Skeletal muscle satellite cell (primary cell): ENCODE measurements around the gene MYPN. TPM values are rescaled to one million over a fixed set of nuclear protein-coding genes. Genes with fewer than 3 reads are reported as not detected.
"Not testable (repeated sequence)": the region's sequence is repeated elsewhere in the genome, so short reads cannot be mapped to it uniquely, and the experiment has no call there.

Experiments used
- H3K27me3 ChIP-seq: 2 replicates; pipeline ENCODE4 v1.7.0; 2013; ENCODE audit warnings: low read length; ENCODE audit not compliant: control insufficient read depth, insufficient read depth
- H3K36me3 ChIP-seq: 2 replicates; pipeline ENCODE4 v1.7.0; 2013; ENCODE audit warnings: mild to moderate bottlenecking, control low read depth, low read length; ENCODE audit not compliant: insufficient read depth
- H3K4me1 ChIP-seq: 2 replicates; pipeline ENCODE4 v1.7.0; 2013; ENCODE audit warnings: low read length; ENCODE audit not compliant: control insufficient read depth, insufficient read depth
- H3K4me2 ChIP-seq: 2 replicates; pipeline ENCODE4 v1.7.0; 2013; ENCODE audit warnings: mild to moderate bottlenecking, low read length
- H3K4me3 ChIP-seq: 2 replicates; pipeline ENCODE4 v1.7.0; 2013; ENCODE audit warnings: low read length
- H3K9ac ChIP-seq: 2 replicates; pipeline ENCODE4 v1.7.0; 2013; ENCODE audit warnings: mild to moderate bottlenecking, low read depth, low read length, moderate library complexity
- H3K9me3 ChIP-seq: replicated peaks from 2 replicates; pipeline ENCODE4 v1.7.0; 2013; ENCODE audit warnings: mild to moderate bottlenecking, control low read depth, low read length
- total RNA-seq: library from RNA; depleted of rRNA; stranded (reverse); fragments of >200 nt; gene quantifications from 2 replicates; pipeline ENCODE4 v1.2.3, GENCODE V29; 2012; rRNA removed

MYPN gene, protein sequence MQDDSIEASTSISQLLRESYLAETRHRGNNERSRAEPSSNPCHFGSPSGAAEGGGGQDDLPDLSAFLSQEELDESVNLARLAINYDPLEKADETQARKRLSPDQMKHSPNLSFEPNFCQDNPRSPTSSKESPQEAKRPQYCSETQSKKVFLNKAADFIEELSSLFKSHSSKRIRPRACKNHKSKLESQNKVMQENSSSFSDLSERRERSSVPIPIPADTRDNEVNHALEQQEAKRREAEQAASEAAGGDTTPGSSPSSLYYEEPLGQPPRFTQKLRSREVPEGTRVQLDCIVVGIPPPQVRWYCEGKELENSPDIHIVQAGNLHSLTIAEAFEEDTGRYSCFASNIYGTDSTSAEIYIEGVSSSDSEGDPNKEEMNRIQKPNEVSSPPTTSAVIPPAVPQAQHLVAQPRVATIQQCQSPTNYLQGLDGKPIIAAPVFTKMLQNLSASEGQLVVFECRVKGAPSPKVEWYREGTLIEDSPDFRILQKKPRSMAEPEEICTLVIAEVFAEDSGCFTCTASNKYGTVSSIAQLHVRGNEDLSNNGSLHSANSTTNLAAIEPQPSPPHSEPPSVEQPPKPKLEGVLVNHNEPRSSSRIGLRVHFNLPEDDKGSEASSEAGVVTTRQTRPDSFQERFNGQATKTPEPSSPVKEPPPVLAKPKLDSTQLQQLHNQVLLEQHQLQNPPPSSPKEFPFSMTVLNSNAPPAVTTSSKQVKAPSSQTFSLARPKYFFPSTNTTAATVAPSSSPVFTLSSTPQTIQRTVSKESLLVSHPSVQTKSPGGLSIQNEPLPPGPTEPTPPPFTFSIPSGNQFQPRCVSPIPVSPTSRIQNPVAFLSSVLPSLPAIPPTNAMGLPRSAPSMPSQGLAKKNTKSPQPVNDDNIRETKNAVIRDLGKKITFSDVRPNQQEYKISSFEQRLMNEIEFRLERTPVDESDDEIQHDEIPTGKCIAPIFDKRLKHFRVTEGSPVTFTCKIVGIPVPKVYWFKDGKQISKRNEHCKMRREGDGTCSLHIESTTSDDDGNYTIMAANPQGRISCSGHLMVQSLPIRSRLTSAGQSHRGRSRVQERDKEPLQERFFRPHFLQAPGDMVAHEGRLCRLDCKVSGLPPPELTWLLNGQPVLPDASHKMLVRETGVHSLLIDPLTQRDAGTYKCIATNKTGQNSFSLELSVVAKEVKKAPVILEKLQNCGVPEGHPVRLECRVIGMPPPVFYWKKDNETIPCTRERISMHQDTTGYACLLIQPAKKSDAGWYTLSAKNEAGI (N-terminal part only)
- 2.2 and 8.6 TPM in 2 replicates for total RNA-seq

GRCh38 chr10:68109331-68109730 lies at the start of gene MYPN:
Gene MYPN, plus strand, starts transcription at chr10:68109488. Its CDS starts 11,951 bp downstream, at chr10:68121439.
- peaks cover 37% of the 10 kb centered on the region for H3K4me1 ChIP-seq
- H3K9ac ChIP-seq = peak within 1 kb of the TSS; percentile 95
- H3K36me3 ChIP-seq = peaks cover 60% of the 10 kb centered on the region
- no peaks in the 10 kb centered on the region for H3K27me3 ChIP-seq
- H3K9me3 ChIP-seq = no peaks in the 10 kb centered on the region
- peak within 1 kb of the TSS; percentile 67 for H3K4me3 ChIP-seq
- H3K4me2 ChIP-seq = peak within 1 kb of the TSS; percentile 90

- Histone ChIP-seq H3K9me3 (no peaks in the 10 kb centered on the region), H3K9ac (no peak overlapping the region), H3K4me3 (no peak overlapping the region), H3K4me1 (peaks cover 11% of the 10 kb centered on the region), H3K27me3 (no peaks in the 10 kb centered on the region), H3K4me2 (no peak overlapping the region), H3K36me3 (peaks cover 73% of the 10 kb centered on the region)
Measured at GRCh38 chr10:68067029-68067428, 42.3 kb upstream of the MYPN start.

DNA sequence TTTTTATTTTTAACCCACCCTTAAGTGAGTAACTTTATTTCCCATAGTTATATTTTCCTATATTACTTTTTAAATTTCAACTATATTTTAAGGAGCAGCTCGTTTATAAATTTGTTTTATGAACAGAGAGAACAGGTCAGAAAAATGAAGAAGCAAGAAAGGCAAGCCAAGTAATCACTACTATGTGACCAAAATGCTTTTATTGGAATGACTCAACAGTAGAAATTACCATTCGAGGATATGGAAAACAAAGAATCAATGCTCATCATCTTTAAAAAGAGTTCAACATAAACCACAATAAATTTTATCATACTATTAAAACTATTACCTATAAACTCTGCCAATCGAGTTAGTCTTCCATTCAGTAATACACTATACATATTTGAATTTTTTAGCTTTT lies 41.8 kb upstream of the MYPN start:
- H3K4me1 ChIP-seq = peaks cover 11% of the 10 kb centered on the region
- H3K4me3 ChIP-seq = no peak overlapping the region
- peaks cover 74% of the 10 kb centered on the region for H3K36me3 ChIP-seq
- peak overlapping the region; percentile 25 for H3K4me2 ChIP-seq
- H3K9ac ChIP-seq = no peak overlapping the region
- H3K27me3 ChIP-seq = no peaks in the 10 kb centered on the region
- H3K9me3 ChIP-seq = no peaks in the 10 kb centered on the region

GRCh38 chr10:68073631-68074030 lies 35.7 kb upstream of the MYPN start:
- Histone ChIP-seq H3K4me3 (peak overlapping the region; percentile 96), H3K9me3 (no peaks in the 10 kb centered on the region), H3K4me1 (peaks cover 6% of the 10 kb centered on the region), H3K36me3 (peaks cover 43% of the 10 kb centered on the region), H3K9ac (peak overlapping the region; percentile 100), H3K4me2 (peak overlapping the region; percentile 81), H3K27me3 (no peaks in the 10 kb centered on the region)

GRCh38 chr10:68074031-68074774 lies 35.1 kb upstream of the MYPN start:
- H3K27me3 ChIP-seq = no peaks in the 10 kb centered on the region
- H3K9me3 ChIP-seq = no peaks in the 10 kb centered on the region
- peaks cover 6% of the 10 kb centered on the region for H3K4me1 ChIP-seq
- H3K4me2 ChIP-seq = peak overlapping the region; percentile 81
- peaks cover 37% of the 10 kb centered on the region for H3K36me3 ChIP-seq
- H3K9ac ChIP-seq = peak overlapping the region; percentile 100
- H3K4me3 ChIP-seq = peak overlapping the region; percentile 96

DNA sequence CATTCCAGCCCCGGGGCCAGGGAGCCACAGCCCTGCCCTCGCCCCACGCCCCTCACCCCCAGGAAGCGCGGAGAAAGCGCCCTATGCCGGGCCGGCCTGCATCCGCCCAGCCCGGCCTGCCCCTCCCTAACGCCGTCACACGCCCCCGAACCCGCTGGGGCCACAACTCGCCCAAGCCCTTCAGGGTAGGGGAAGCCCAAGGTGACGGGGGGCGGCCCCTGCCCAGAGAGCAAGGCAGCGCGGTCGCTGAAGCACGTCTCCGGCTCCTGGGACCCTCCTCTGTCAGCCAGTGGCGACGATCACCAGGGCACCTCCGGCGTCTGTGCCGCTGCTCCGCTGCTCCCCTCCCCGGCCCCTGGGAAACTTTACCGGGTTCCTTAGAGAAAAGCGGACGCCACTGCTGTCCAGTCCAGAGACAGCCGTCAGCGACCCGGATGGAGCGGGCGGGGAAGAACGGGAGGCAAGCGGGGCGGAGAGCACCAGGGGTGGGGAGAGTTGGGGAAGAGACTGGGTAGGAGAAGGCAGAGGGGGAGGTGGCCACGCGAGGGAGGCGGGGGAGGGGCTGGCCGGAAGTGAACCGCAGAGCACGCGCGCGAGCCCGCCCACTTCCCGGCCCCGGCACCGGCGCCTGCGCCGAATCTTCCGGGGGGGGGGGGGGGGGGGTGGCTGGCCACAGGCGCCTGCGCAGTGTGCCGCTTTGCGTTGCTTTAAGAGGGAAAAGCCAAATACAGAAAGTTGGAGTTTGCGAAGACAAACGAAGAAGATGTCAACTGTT lies 34.3 kb upstream of the MYPN start, which contains the start of gene HERC4:
TSS of gene HERC4 (minus strand) at position 509 of the 775 bp plus-strand sequence. CDS start 2,175 bp downstream, outside the sequence.
- Histone ChIP-seq H3K9ac (peak within 1 kb of the TSS; percentile 100), H3K9me3 (no peaks in the 10 kb centered on the region), H3K4me3 (peak within 1 kb of the TSS; percentile 96)

GRCh38 chr10:68075550-68076004 lies 33.7 kb upstream of the MYPN start:
- peaks cover 31% of the 10 kb centered on the region for H3K36me3 ChIP-seq
- H3K9ac ChIP-seq = peak overlapping the region; percentile 60
- H3K9me3 ChIP-seq = no peaks in the 10 kb centered on the region
- H3K4me1 ChIP-seq = peaks cover 6% of the 10 kb centered on the region
- H3K27me3 ChIP-seq = no peaks in the 10 kb centered on the region
- peak overlapping the region; percentile 69 for H3K4me2 ChIP-seq
- H3K4me3 ChIP-seq = peak overlapping the region; percentile 53

More for the DNA sequence above, 34.3 kb upstream of the MYPN start, which contains the start of gene HERC4:
- Histone ChIP-seq H3K27me3 (no peaks in the 10 kb centered on the region), H3K4me1 (peaks cover 6% of the 10 kb centered on the region), H3K36me3 (peaks cover 31% of the 10 kb centered on the region), H3K4me2 (peak within 1 kb of the TSS; percentile 81)

DNA sequence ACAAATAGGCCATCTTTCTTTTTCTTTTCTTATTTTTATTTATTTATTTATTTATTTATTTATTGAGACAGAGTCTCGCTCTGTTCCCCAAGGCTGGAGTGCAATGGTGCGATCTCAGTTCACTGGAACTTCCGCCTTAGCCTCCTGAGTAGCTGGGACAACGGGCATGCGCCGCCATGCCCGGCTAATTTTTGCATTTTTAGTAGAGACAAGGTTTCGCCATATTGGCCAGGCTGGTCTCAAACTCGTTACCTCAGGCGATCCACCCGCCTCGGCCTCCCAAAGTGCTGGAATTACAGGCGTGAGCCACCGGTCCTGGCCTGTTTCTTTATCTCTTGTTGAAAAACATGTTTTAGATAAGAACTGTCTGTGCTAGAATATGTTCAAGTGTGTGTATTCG lies 33.2 kb upstream of the MYPN start:
- not testable (repeated sequence) for H3K4me3 ChIP-seq
- H3K36me3 ChIP-seq = peaks cover 26% of the 10 kb centered on the region

GRCh38 chr10:68077026-68077425 lies 32.3 kb upstream of the MYPN start:
- peaks cover 16% of the 10 kb centered on the region for H3K36me3 ChIP-seq
- peaks cover 14% of the 10 kb centered on the region for H3K4me1 ChIP-seq
- no peak overlapping the region for H3K4me2 ChIP-seq
- no peaks in the 10 kb centered on the region for H3K27me3 ChIP-seq
- no peak overlapping the region for H3K9ac ChIP-seq
- H3K9me3 ChIP-seq = no peaks in the 10 kb centered on the region
- H3K4me3 ChIP-seq = no peak overlapping the region

More for the DNA sequence above, 33.2 kb upstream of the MYPN start:
- H3K4me2 ChIP-seq, H3K9me3 ChIP-seq, H3K27me3 ChIP-seq, H3K4me1 ChIP-seq, H3K9ac ChIP-seq: not testable (repeated sequence)

GRCh38 chr10:68079434-68079833 lies 29.9 kb upstream of the MYPN start:
- peaks cover 32% of the 10 kb centered on the region for H3K4me1 ChIP-seq
- no peak overlapping the region for H3K4me2 ChIP-seq
- no peaks in the 10 kb centered on the region for H3K9me3 ChIP-seq
- H3K27me3 ChIP-seq = no peaks in the 10 kb centered on the region
- H3K9ac ChIP-seq = no peak overlapping the region
- H3K4me3 ChIP-seq = no peak overlapping the region
- no peaks in the 10 kb centered on the region for H3K36me3 ChIP-seq
